ENCODE results near the gene CHIT1. TPM values are rescaled to one million over a fixed set of nuclear protein-coding genes. Genes with fewer than 3 reads are reported as not detected.

The CHIT1 gene
- polyA plus RNA-seq, 1 experiment, result not detected

- CTCF ChIA-PET, result interaction anchor here (1.3 to 12.2 kb wide), 5 partner anchors 8 to 49 kb away, joined by 3 to 183 read pairs (median 21); partner anchors contain the start of genes ADORA1 and MYBPH
- POLR2A ChIA-PET, result no interaction called here
These were observed 62.2 kb downstream of the CHIT1 start for GRCh38 chr1:203167026-203167912.

GRCh38 chr1:203166192-203166940 is 63.1 kb downstream of the CHIT1 start:
- no peaks in the 10 kb centered on the region for H3K36me3 ChIP-seq (ENCODE audit: control insufficient read depth, insufficient read depth, low read length)
- no peak for TF ChIP-seq CTCF (IDR thresholded peaks at IDR 0.05; ENCODE audit: insufficient read depth, low read depth, low read length)
- ChIA-PET CTCF (interaction anchor here (0.5 to 12.2 kb wide), 7 partner anchors 9 to 152 kb away, joined by 3 to 183 read pairs (median 3); partner anchors contain the start of genes ADORA1 and MYBPH), POLR2A (no interaction called here)
- no peak overlapping the region for H3K4me3 ChIP-seq (ENCODE audit: low read depth, low read length)
- no peak for DNase-seq (ENCODE audit: low read depth)
- H3K27me3 ChIP-seq (ENCODE audit: control insufficient read depth, insufficient read depth, low read length), result no peaks in the 10 kb centered on the region; the same call in 1 of the 2 replicates

More at GRCh38 chr1:203167026-203167912, 62.2 kb downstream of the CHIT1 start:
- DNase-seq (ENCODE audit: low read depth), result no peak
- Histone ChIP-seq H3K4me3 (ENCODE audit: low read depth, low read length) (no peak overlapping the region), H3K27me3 (ENCODE audit: control insufficient read depth, insufficient read depth, low read length) (no peaks in the 10 kb centered on the region; the same call in 1 of the 2 replicates), H3K36me3 (ENCODE audit: control insufficient read depth, insufficient read depth, low read length) (no peaks in the 10 kb centered on the region)
- TF ChIP-seq CTCF (IDR thresholded peaks at IDR 0.05; ENCODE audit: insufficient read depth, low read depth, low read length), result no peak

Other genes with a start within 250 kb of the CHIT1 start
- gene TMEM183A, start 222.3 kb downstream of the CHIT1 start, polyA plus RNA-seq (2011; rRNA removed), result 103 and 111 TPM in 2 replicates
- gene PPFIA4, start 203.2 kb downstream of the CHIT1 start, polyA plus RNA-seq (2011; rRNA removed), result 2.0 and 3.8 TPM in 2 replicates
- not detected in 2 replicates for gene MYOG, start 143.7 kb downstream of the CHIT1 start, polyA plus RNA-seq (2011; rRNA removed)
- gene ADORA1, start 101.9 kb downstream of the CHIT1 start, polyA plus RNA-seq (2011; rRNA removed), result 2.1 and 2.4 TPM in 2 replicates
- gene MYBPH, start 53.8 kb downstream of the CHIT1 start, polyA plus RNA-seq (2011; rRNA removed), result not detected in 2 replicates
- gene CHI3L1, start 43.0 kb downstream of the CHIT1 start, polyA plus RNA-seq (2011; rRNA removed), result 0.10 and 0.20 TPM in 2 replicates
- gene BTG2, start 75.8 kb upstream of the CHIT1 start, polyA plus RNA-seq (2011; rRNA removed), result 22.8 and 23.7 TPM in 2 replicates
- gene FMOD, start 121.4 kb upstream of the CHIT1 start, polyA plus RNA-seq (2011; rRNA removed), result 14.0 and 18.0 TPM in 2 replicates
- 2.8 and 3.9 TPM in 2 replicates for gene PRELP, start 246.1 kb upstream of the CHIT1 start, polyA plus RNA-seq (2011; rRNA removed)

All from BJ (cell line).